HepG2 (cell line): ENCODE results near the gene SREBF1. TPM values are rescaled to one million over a fixed set of nuclear protein-coding genes. Genes with fewer than 3 reads are reported as not detected.

Source experiments
- ATAC-seq: fragments of 200-7000 bp; cut with Tn5 transposase; 3 replicates; pipeline ENCODE4 v1.9.1; 2020; ENCODE audit warnings: mild to moderate bottlenecking, moderate library complexity
- BruUV-seq: library from RNA; stranded (reverse); fragments of 400-500 nt; replicated peaks from 2 replicates; lab custom pipeline; 2021; lab: Mats Ljungman, UMichigan
- CTCF ChIA-PET: fragments of 300-600 bp; formaldehyde crosslinking; extraction: SDS; loops from one replicate; lab custom pipeline; 2021; ENCODE audit warnings: low total read pairs, inconsistent platforms, low intra/inter-chr PET ratio; lab: Yijun Ruan, JAX
- POLR2A ChIA-PET: fragments of 350-600 bp; sonication (Branson Sonifier 250); formaldehyde crosslinking; loops from one replicate; lab custom pipeline; 2020; ENCODE audit warnings: antibody characterized with exemption, inconsistent platforms; lab: Yijun Ruan, JAX
- DNase-seq: peaks from one replicate; pipeline ENCODE4 v3.0.0-alpha.2; 2015; ENCODE audit warnings: low spot score
- FAIRE-seq: peaks from 3 replicates; lab custom pipeline; 2011; peaks lifted over from hg19 to GRCh38; lab: Jason Lieb, UNC
- H2AFZ ChIP-seq: one replicate; pipeline ENCODE4 v1.6.1; 2011; ENCODE audit warnings: low read length, inconsistent platforms
- H3K27ac ChIP-seq: fragments of 300-600 bp; 3 replicates; pipeline ENCODE4 v1.8.0; 2011; ENCODE audit warnings: mixed run types, mild to moderate bottlenecking, mixed read lengths, low read length, inconsistent platforms; ENCODE audit not compliant: insufficient read depth; ENCODE audit errors: extremely low read length
- H3K27me3 ChIP-seq, 2 experiments: fragments of 200-600 bp in 1 of 2; 2 replicates in 1 of 2; 3 replicates in 1 of 2; pipeline versions ENCODE4 v1.6.0 to v1.8.0; 2011; ENCODE audit warnings: low read length in 2 of 2, mild to moderate bottlenecking in 2 of 2, moderate library complexity in 2 of 2, inconsistent platforms in 1 of 2; ENCODE audit not compliant: insufficient read depth in 2 of 2, control insufficient read depth in 1 of 2
- H3K36me3 ChIP-seq, 2 experiments: fragments of 200-600 bp in 1 of 2; replicated peaks in 1 of 2; 2 replicates in 1 of 2; 3 replicates in 1 of 2; pipeline versions ENCODE4 v1.5.1 to v1.8.0; 2011; ENCODE audit warnings: low read length in 2 of 2, inconsistent platforms in 1 of 2; ENCODE audit not compliant: insufficient read depth in 2 of 2, control insufficient read depth in 1 of 2
- H3K4me1 ChIP-seq: 2 replicates; pipeline ENCODE4 v1.5.1; 2012; ENCODE audit warnings: low read length, inconsistent platforms; ENCODE audit not compliant: insufficient read depth
- H3K4me2 ChIP-seq: 2 replicates; pipeline ENCODE4 v1.6.0; 2011; ENCODE audit warnings: low read depth, low read length, inconsistent platforms
- H3K4me3 ChIP-seq, 3 experiments: fragments of 200-600 bp in 1 of 3; sonication (generic), shearing (Covaris generic) in 1 of 3; replicated peaks in 1 of 3; 2 replicates each; pipeline ENCODE4 v1.5.1; 2011 to 2016; ENCODE audit warnings: low read length in 3 of 3, inconsistent platforms in 2 of 3, low read depth in 2 of 3, mild to moderate bottlenecking in 2 of 3, control low read depth in 1 of 3, mixed read lengths in 1 of 3; ENCODE audit not compliant: insufficient read depth in 1 of 3
- H3K79me2 ChIP-seq: one replicate; pipeline ENCODE4 v1.6.1; 2011; ENCODE audit warnings: low read length, inconsistent platforms; ENCODE audit not compliant: insufficient read depth
- H3K9ac ChIP-seq: 2 replicates; pipeline ENCODE4 v1.6.0; 2011; ENCODE audit warnings: mild to moderate bottlenecking, low read depth, low read length, inconsistent platforms; ENCODE audit not compliant: insufficient read depth
- H3K9me3 ChIP-seq: 2 replicates; pipeline ENCODE4 v1.5.1; 2012; ENCODE audit warnings: mild to moderate bottlenecking, low read length
- H4K20me1 ChIP-seq: 2 replicates; pipeline ENCODE4 v1.6.0; 2011; ENCODE audit warnings: inconsistent platforms, mild to moderate bottlenecking, low read length, moderate library complexity; ENCODE audit not compliant: insufficient read depth
- BCLAF1 ChIP-seq: fragments of 450-650 bp; IDR thresholded peaks from 2 replicates; pipeline ENCODE4 v1.6.1; 2017; ENCODE audit warnings: mild to moderate bottlenecking
- BORCS8-MEF2B ChIP-seq: sonication (generic); formaldehyde crosslinking; IDR thresholded peaks from 2 replicates; pipeline ENCODE4 v1.8.0; 2022; ENCODE audit warnings: mild to moderate bottlenecking, missing genetic modification reagents
- BRCA1 ChIP-seq: sonication (generic); formaldehyde crosslinking; IDR thresholded peaks from 2 replicates; pipeline ENCODE4 v1.4.0; 2020; ENCODE audit warnings: missing genetic modification reagents
- CEBPG ChIP-seq: IDR thresholded peaks from 2 replicates; pipeline ENCODE4 v1.6.1; 2016
- HNRNPUL1 ChIP-seq: fragments of 200-400 bp; formaldehyde crosslinking; IDR thresholded peaks from 2 replicates; pipeline ENCODE4 v1.6.1; 2017; ENCODE audit warnings: low read depth, mild to moderate bottlenecking, low read length, moderate library complexity
- KDM5B ChIP-seq: sonication (generic); formaldehyde crosslinking; IDR thresholded peaks from 2 replicates; pipeline ENCODE4 v1.4.0; 2020; ENCODE audit warnings: missing genetic modification reagents, mild to moderate bottlenecking, borderline replicate concordance
- POGK ChIP-seq: sonication (generic); formaldehyde crosslinking; conservative IDR thresholded peaks from 2 replicates; pipeline ENCODE4 v1.8.0; 2022; ENCODE audit warnings: mild to moderate bottlenecking, moderate library complexity, missing genetic modification reagents
- POLR2A ChIP-seq, 2 experiments: IDR thresholded peaks; 2 replicates each; pipeline ENCODE4 v1.6.1; 2011; ENCODE audit warnings: low read depth in 2 of 2, low read length in 2 of 2, mild to moderate bottlenecking in 1 of 2, moderate library complexity in 1 of 2; ENCODE audit not compliant: insufficient read depth in 1 of 2
- PRDM10 ChIP-seq: sonication (generic); formaldehyde crosslinking; IDR thresholded peaks from 2 replicates; pipeline ENCODE4 v1.4.0; 2020; ENCODE audit warnings: low read depth, missing genetic modification reagents
- TP53 ChIP-seq: sonication (generic); formaldehyde crosslinking; conservative IDR thresholded peaks from 2 replicates; pipeline ENCODE4 v1.4.0; 2020; ENCODE audit warnings: missing genetic modification reagents
- ZBTB21 ChIP-seq: sonication (generic); formaldehyde crosslinking; IDR thresholded peaks from 2 replicates; pipeline ENCODE4 v1.4.0; 2020; ENCODE audit warnings: missing genetic modification reagents
- ZNF138 ChIP-seq: sonication (generic); formaldehyde crosslinking; IDR thresholded peaks from 2 replicates; pipeline ENCODE4 v1.5.0; 2020; ENCODE audit warnings: mild to moderate bottlenecking, low read depth, missing genetic modification reagents
- ZNF556 ChIP-seq: sonication (generic); formaldehyde crosslinking; IDR thresholded peaks from 2 replicates; pipeline ENCODE4 v1.4.0; 2020; ENCODE audit warnings: mild to moderate bottlenecking, missing genetic modification reagents, borderline replicate concordance
- WGBS: methylation state at CpG from one replicate; pipeline ENCODE4 v1.1.6; 2017; ENCODE audit warnings: low lambda C conversion rate; 5-methylcytosine and 5-hydroxymethylcytosine counted together
- in situ Hi-C: cut with HindIII; loops from 2 replicates; pipeline ENCODE4 v1.10.0; 2017; ENCODE audit warnings: low pct_unique_long_range_greater_than_20kb; ENCODE audit not compliant: extremely low pct_ligation_motif_present
- intact Hi-C: fragments of 100-400 bp; cut with micrococcal nuclease; formaldehyde crosslinking; loops from one replicate; pipeline ENCODE4 v1.10.0; 2022; ENCODE audit not compliant: unreplicated experiment
- polyA plus RNA-seq, 8 experiments: library from polyadenylated mRNA; depleted of rRNA in 3 of 8; stranded (reverse) in 7 of 8; unstranded in 1 of 8; fragments of >200 nt; fragmentation: Illumina TruSeq in 4 of 8; extraction: Trizol in 4 of 8; gene quantifications; 2 replicates each; pipeline versions ENCODE4 v1.2.1 to v1.2.3, GENCODE V29; 2011 to 2016; ENCODE audit warnings: low read depth in 4 of 8, missing spikeins in 1 of 8, mixed read lengths in 1 of 8; ENCODE audit not compliant: insufficient read depth in 1 of 8
- total RNA-seq, 5 experiments: library from RNA; depleted of rRNA; stranded (reverse); fragments of >200 nt; fragmentation: Illumina TruSeq; extraction: Trizol; gene quantifications; 2 replicates each; pipeline ENCODE4 v1.2.3, GENCODE V29; 2016; ENCODE audit warnings: low read depth in 1 of 5

The SREBF1 gene
- total and polyA plus RNA-seq, 2 of the 13 experiments (the other 11 are each of a cell fraction or from before 2014, with no cell fraction given): 34.3 to 38.0 TPM

GRCh38 chr17:17840751-17841591, 4.2 kb upstream of the SREBF1 start:
- BruUV-seq: no TSS peak
- intact Hi-C loops: no loop called here
- Histone ChIP-seq H3K4me2 (peak overlapping the region; percentile 97), H3K9me3 (no peaks in the 10 kb centered on the region), H4K20me1 (0 out of 2 replicates have a peak, but pooled peaks cover under 1% of the 10 kb centered on the region), H3K4me3 (peak overlapping the region; percentile 51 to 66 (median 61); a peak in 5 of 6 replicates), H3K4me1 (peaks cover 73% of the 10 kb centered on the region), H3K27me3 (no peaks in the 10 kb centered on the region; a peak in 2 of 5 replicates), H3K79me2 (peaks cover 6% of the 10 kb centered on the region), H2AFZ (no peak overlapping the region), H3K9ac (peak overlapping the region; percentile 83), H3K36me3 (no peaks in the 10 kb centered on the region), H3K27ac (peak overlapping the region; percentile 90)
- CTCF ChIA-PET: no interaction called here
- no peak for ATAC-seq
- peak; percentile 30 for FAIRE-seq
- POLR2A ChIA-PET: interaction anchor here (0.9 to 2.8 kb wide), 10 partner anchors 8 to 147 kb away, joined by 3 to 17 read pairs (median 4); no protein-coding TSS in a partner anchor
- 10% methylated on average over 7 of the region's 7 CpGs for WGBS
- DNase-seq: peak; percentile 35
- in situ Hi-C loops: no loop called here
- 0 out of 2 replicates have a peak, but pooled peaks have one; percentile 28 for TF ChIP-seq TP53 (CRISPR knock-in tag)
- peak; percentile 6; the same call in 1 of the 2 replicates for TF ChIP-seq PRDM10 (CRISPR knock-in tag)
- no peak for TF ChIP-seq BCLAF1
- TF ChIP-seq BORCS8-MEF2B (CRISPR knock-in tag): no peak
- TF ChIP-seq ZBTB21 (CRISPR knock-in tag): 0 out of 2 replicates have a peak, but pooled peaks have one; percentile 20
- TF ChIP-seq ZNF138 (CRISPR knock-in tag): 0 out of 2 replicates have a peak, but pooled peaks have one; percentile 36
- TF ChIP-seq BRCA1 (CRISPR knock-in tag): 0 out of 2 replicates have a peak, but pooled peaks have one; percentile 42
- TF ChIP-seq HNRNPUL1: no peak
- 0 out of 2 replicates have a peak, but pooled peaks have one; percentile 7 for TF ChIP-seq POGK
- TF ChIP-seq ZNF556 (CRISPR knock-in tag): no peak
- peak; percentile 15; the same call in 1 of the 2 replicates for TF ChIP-seq KDM5B (CRISPR knock-in tag)
- peak in 1 of 2 experiments; percentile 30; a peak in 2 of 4 replicates for TF ChIP-seq POLR2A (IDR thresholded peaks at IDR 0.05; ENCODE audit: insufficient read depth in 1 of 2, low read depth in 2 of 2, low read length in 2 of 2)
- peak; percentile 49; the same call in 1 of the 2 replicates for TF ChIP-seq CEBPG
